Measurements from ENCODE around the gene CHSY1.
A peak's percentile ranks its signal among the peaks of the same experiment; 100 is the strongest.
"Not testable (repeated sequence)": the region's sequence is repeated elsewhere in the genome, so short reads cannot be mapped to it uniquely, and the experiment has no call there.

The CHSY1 gene, protein sequence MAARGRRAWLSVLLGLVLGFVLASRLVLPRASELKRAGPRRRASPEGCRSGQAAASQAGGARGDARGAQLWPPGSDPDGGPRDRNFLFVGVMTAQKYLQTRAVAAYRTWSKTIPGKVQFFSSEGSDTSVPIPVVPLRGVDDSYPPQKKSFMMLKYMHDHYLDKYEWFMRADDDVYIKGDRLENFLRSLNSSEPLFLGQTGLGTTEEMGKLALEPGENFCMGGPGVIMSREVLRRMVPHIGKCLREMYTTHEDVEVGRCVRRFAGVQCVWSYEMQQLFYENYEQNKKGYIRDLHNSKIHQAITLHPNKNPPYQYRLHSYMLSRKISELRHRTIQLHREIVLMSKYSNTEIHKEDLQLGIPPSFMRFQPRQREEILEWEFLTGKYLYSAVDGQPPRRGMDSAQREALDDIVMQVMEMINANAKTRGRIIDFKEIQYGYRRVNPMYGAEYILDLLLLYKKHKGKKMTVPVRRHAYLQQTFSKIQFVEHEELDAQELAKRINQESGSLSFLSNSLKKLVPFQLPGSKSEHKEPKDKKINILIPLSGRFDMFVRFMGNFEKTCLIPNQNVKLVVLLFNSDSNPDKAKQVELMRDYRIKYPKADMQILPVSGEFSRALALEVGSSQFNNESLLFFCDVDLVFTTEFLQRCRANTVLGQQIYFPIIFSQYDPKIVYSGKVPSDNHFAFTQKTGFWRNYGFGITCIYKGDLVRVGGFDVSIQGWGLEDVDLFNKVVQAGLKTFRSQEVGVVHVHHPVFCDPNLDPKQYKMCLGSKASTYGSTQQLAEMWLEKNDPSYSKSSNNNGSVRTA

GRCh38 chr15:101251830-101252820, at the start of gene CHSY1:
TSS of gene CHSY1 (minus strand) at chr15:101252048. CDS start at chr15:101251456, 592 bp downstream.
- DNase-seq (ENCODE audit: low read depth in 2 of 2), result peak; percentile 70 to 76

DNA sequence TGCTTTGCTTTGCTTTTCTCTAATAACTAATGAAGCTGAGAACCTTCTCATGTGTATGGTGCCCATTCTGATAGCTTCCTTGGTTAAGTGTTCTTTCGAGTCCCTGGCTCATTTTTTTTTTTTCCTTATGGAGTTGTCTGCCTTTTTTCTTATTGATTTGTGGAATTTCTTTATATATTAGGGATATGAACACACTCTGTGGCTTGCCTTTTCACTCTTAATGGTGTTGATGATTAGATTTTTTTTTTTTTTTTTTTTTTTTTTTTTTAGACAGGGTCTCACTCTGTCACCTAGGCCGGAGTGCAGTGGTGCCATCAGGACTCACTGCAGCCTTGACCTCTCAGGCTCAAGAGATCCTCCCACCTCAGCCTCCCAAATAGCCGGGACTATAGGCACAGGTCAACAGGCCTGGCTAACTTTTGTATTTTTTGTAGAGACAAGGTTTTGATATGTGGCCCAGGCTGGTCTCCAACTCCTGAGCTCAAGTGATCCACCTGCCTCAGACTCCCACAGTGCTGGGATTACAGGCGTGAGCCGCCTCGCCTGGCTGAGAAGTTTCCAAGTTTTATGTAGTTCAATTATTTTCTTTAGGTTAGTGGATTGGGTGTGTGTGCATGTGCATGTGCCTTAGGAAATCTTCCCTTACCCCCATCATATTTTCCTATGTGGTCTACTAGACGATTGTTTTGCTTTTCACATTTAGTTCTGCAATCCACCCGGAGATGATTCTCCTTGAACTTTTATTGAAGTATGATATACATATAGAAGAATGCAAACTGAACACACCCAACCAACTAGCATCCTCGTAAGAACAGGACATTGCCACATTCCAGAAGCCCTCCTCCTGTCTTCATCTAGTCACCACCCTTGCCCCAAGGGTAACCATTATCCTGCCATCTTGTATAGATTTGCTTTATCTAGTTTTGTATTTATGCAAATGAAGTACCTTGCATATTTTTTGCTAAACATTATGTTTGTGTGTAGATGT, 44.9 kb upstream of the CHSY1 start:
- DNase-seq (ENCODE audit: low read depth in 2 of 2), result no peak

DNA sequence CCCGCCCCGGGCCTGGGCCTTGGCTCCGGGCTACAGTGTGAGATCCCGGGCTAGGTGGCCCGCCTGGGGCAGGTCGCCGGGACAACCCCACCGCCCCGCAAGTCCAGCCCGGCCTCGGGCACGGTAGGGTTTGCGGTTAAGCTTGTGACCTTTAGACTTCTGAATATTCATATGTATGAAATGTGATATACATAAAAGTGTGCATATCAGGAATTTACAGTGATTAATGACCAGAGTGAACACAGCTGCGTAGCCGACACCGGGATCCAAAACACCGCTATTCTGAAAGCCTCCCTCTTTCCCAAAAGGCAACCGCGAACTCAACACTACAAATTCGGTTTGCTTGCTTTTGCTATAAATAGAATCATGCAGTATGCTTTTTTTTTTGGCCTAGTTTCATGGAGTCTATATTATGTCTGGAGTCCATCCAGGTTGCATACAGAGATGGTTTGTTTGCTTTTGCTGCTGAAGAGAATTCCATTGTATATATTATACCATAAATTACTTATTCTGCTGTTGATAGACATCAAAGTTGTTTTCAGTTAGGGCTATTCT, 43.8 kb upstream of the CHSY1 start:
- DNase-seq (ENCODE audit: low read depth in 2 of 2), result no peak

DNA sequence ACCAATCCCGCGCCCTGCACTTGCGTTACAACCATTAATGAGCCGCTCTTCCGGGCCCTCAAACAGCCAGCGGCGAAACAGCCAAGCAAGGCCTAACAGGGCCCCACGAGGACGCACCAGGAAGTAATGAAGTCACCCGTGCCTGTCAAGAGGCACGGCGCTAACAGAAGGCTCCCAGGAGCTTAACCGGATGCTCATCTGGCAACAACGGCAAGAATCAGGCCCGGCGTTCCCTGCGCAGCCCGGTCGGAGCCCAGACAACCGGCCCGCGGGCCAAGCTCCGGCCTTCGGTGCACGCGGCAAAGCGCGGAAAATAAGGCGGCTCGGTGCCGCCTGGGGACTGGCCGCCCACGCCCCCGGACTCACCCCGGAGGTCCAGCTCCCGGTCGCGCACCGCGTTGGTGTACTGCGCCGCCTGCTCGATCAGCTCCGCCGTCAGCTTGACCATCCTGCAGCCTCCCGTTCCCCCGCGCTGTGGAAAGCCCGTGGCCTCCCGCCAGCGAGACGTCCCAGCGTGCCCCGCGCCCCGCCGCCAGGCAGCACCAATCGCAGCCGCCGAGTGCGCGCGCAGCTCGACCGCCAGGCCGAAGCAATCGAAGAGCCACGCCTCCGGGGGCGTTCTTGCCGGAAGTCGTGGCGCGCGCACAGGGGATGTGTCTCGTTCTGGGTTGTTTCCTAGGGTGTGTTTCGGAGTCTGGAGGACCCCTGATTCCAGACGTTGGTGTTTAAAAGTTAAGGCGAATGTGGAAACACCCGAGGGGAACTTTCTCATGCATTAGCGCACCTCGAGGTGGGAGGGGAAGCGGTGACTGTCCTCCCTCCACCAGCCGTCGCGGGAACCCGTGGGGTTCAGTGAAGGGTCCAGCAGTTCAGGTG, 43.1 kb upstream of the CHSY1 start, which contains the start of gene SNRPA1:
Gene SNRPA1, minus strand, starts transcription at position 518 of the 876 bp plus-strand sequence. Its CDS starts 70 bp downstream, at position 448.
- peak; percentile 96 to 99 for DNase-seq (ENCODE audit: low read depth in 2 of 2)

DNA sequence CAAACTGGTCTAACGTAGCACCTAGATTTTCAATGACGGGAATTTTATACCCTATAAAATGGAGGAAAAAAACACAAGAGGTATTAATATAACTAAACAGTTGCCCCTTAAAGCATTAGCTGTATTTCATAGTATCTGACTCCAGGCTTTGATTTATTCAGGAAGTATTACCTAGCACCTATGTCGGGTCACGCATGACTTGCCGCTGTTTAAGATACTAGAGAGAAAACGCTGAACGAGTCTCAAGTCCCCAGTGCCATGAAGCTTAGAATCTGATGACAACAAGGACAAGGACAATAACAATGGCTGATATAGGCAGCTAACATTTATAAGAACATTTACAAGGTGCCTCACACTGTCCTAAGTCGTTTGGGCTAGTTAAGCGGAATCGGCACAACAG, 41.3 kb upstream of the CHSY1 start:
- DNase-seq (ENCODE audit: low read depth in 2 of 2), result no peak

GRCh38 chr15:101288905-101289513, 37.2 kb upstream of the CHSY1 start:
- DNase-seq (ENCODE audit: low read depth in 2 of 2), result peak in 1 of 2 donors; percentile 18

- not testable (repeated sequence) for DNase-seq (ENCODE audit: low read depth in 2 of 2)
Measured at GRCh38 chr15:101287342-101287741, 35.5 kb upstream of the CHSY1 start.

DNA sequence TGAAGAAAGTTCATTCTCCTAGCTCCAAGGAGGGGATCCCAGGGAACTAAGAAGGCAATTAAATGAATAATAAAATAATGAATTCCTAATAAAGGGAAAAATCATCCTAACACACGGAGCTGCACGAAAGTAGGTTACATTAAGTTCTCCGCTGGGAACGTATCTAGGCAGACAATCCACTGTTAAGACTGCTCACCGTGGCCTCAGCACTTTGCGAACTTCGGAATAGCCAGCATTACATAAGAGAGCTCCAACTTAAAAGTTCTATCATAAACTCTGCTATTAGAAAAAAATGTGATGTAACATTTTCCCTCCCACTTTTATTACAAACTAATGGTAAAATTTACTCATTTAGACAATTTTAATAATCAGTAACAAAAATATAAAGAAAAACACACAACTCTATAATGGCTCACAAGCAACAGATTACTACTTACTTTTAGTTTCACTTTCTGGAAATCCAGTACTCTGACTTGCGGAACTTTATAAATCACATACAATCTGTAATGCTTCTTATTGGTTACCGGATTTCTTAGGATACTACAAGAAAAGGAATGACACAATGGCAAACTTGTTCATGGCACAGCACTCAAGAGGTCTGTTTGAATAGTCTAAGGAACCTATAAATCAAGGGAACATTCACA, 34.7 kb upstream of the CHSY1 start:
- DNase-seq (ENCODE audit: low read depth in 2 of 2), result no peak

GRCh38 chr15:101283931-101284330, 32.1 kb upstream of the CHSY1 start:
- DNase-seq (ENCODE audit: low read depth in 2 of 2), result no peak

DNA sequence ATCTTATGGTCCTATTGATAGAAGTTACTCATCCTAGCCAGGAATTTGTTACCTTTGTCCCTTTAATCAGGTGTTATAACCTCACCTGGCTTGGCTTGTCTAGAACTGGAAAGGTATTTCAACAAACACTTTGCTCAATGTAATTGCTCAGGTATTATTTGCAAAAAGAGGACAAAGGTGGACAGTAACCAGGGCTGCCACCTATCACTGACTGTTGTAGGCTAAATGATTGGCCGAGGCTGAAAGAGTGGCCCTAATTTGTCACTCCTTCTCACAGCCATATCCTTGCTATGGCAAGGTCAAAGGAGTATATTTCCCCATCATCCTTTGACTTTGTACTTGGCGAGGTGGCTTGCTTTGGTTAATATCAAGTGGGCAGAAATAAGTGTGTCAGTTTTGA, 28.2 kb upstream of the CHSY1 start:
- DNase-seq (ENCODE audit: low read depth in 2 of 2), result no peak

DNA sequence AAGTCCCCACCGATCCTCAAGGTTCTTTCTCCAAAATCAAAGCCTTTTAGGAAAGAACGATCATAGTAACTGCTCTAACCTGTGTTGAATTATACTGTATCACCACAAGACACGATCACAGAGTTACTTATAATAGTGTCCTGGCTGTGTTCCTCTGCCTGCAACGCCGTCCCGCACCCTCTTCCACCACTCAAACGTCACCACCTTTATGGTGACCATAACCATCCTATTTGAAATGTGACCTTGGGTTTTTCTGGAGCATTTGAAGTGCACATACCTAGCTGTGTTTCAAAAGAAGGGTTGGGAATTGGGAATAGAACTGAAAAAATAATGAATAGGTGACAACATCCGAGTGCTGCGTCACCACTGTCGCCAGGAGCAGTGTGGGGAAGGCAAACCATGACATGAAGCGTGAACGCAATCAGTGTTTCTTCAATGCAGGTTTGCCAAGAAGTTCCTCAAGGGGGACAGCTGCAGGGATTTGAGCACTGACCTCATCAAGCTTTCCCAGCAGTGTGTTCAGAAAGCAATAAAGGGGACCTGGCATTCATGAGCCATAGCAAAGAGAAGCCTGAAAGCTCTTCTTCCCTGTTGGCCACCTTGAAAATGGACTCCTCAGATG, 26.2 kb upstream of the CHSY1 start:
- no peak for DNase-seq (ENCODE audit: low read depth in 2 of 2)

DNA sequence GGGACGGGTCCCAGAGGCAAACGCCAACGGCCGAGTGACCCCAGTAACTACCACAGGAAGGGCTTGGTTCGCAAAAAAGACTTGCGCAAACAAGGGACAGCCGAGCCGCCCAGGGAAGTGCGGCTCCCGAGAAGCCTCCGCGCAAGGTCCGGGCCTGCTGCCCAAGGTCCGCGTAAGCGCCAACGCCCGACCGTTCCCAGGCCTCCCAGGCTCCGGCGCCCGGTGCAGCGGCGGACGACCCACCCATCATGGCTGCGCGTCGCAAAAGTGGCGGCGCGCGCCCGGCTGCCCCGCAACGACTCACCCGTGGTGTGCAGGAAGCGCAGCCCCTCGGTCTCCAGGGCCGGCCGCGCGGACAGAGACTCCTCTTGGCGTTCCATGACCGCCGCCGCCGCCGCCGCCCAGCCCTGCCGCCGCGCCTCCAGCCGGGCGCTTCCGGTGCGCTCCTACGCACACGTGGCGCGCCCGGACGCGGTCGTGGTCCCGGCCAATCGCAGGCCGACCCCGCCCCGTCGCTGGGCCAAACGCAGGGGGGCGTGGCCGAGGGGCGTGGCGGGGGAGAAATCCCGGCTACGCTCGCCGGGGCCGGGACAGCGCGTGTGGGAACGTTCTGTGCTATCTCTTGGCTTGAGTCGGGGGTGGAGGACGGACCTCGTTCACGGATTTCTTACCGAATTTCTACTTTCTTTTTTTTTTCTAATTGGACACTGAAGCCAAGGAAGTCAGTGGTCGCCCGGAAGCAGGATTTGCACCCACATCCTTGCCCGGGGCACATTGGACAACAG, 25.4 kb upstream of the CHSY1 start, which contains the start of gene SELENOS:
Gene SELENOS, minus strand, starts transcription at position 448 of the 785 bp plus-strand sequence. Its CDS starts 68 bp downstream, at position 380.
- peak; percentile 79 to 94 for DNase-seq (ENCODE audit: low read depth in 2 of 2)

DNA sequence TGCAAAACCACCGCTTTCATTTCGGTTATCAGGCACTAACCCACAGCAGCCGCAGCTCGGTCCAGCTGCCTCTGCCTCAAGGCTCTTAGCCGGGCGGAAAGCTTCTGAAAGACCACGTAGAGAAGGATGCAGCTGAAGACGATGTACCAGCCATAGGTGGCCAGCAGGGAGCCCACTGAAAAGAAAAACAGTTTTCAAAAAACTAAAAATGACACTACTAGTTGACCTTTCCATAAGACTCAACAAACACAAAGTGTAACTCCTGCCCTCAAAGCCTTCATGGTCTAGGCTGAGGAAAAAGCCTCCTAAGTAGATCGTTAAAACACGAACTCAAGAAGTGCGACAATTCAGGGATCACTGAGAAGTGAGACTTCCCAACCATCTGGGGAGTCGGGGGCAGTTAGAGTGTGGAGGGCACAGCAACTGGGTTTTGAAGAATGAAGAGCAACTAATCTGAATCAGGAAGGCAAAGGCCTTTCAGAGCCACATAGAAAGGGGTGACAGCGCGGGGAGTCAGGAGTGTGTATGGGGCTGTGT, 24.7 kb upstream of the CHSY1 start:
- DNase-seq (ENCODE audit: low read depth in 2 of 2), result no peak

GRCh38 chr15:101275018-101275417, 23.2 kb upstream of the CHSY1 start:
- no peak for DNase-seq (ENCODE audit: low read depth in 2 of 2)

DNA sequence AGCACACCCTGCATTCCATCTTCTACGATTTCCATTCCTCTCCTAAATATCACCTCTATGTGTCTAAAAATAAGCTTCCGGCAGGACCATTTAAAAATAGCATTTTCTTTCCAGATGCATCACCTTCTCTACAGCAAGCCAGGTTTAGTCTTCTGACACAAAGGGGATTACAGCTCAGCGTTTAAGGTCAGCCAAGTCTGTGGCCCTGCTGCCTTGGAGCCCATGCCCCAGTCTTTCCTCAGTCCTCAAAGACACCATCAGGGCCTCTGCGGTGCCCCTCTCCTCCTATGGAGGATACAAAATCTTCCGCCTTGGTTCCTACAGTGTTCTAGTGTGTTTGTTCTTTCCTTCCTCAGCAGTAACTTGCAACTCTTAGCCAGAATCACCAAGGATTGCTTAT, 21.7 kb upstream of the CHSY1 start:
- DNase-seq (ENCODE audit: low read depth in 2 of 2), result no peak

DNA sequence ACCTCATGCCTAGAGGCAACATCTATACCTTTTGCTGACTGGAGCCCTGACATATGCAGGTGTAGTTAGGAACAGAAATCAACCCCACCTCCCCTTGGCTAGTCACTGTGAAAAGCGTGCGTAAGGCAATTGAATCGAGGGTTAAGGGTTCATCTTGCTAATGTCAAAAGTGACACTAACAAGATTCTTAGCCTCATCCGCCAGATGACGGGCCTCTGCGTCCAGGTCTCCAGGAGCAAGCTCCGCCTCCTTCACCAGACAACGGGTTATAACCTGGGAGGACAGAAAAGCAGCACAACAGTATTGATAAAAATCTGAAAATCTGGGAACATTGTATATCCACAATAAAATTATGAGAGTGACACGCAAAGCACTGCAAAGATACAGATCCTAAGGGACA, 20.7 kb upstream of the CHSY1 start:
- DNase-seq (ENCODE audit: low read depth in 2 of 2), result no peak
